Ureter (tissue), 1 donor: Measurements from ENCODE around the gene FGFR2. TPM values are rescaled to one million over a fixed set of nuclear protein-coding genes. Genes with fewer than 3 reads are reported as not detected.

Experiments used
- DNase-seq: peaks from one replicate; pipeline ENCODE4 v3.0.0-alpha.2; 2020; ENCODE audit warnings: low spot score
- total RNA-seq: library from RNA; stranded (reverse); gene quantifications from one replicate; pipeline ENCODE4 v1.2.4, GENCODE V29; 2023
- donor health status: DM: yes; HTN: yes; CAD: no.

The FGFR2 gene
- total RNA-seq, 1 donor from 2014 or later: 36.2 TPM

GRCh38 chr10:121493521-121493920 lies 104.7 kb downstream of the FGFR2 start:
- no peak for DNase-seq

GRCh38 chr10:121490871-121491519 lies 107.2 kb downstream of the FGFR2 start:
- no peak for DNase-seq

- no peak for DNase-seq
These were observed 112.7 kb downstream of the FGFR2 start for GRCh38 chr10:121485436-121486139.

GRCh38 chr10:121484816-121485215 lies 113.4 kb downstream of the FGFR2 start:
- DNase-seq: no peak

GRCh38 chr10:121484401-121484800 lies 113.8 kb downstream of the FGFR2 start:
- no peak for DNase-seq

GRCh38 chr10:121481180-121481579 lies 117.1 kb downstream of the FGFR2 start:
- no peak for DNase-seq

GRCh38 chr10:121478556-121478955 lies 119.7 kb downstream of the FGFR2 start:
- no peak for DNase-seq

GRCh38 chr10:121469797-121470606 lies 128.2 kb downstream of the FGFR2 start:
- no peak for DNase-seq

- no peak for DNase-seq
These were observed 129.5 kb downstream of the FGFR2 start for GRCh38 chr10:121468726-121469125.

- DNase-seq: no peak
These were observed 131.8 kb downstream of the FGFR2 start for GRCh38 chr10:121466424-121466823.

- no peak for DNase-seq
These were observed 133.0 kb downstream of the FGFR2 start for GRCh38 chr10:121465215-121465614.

GRCh38 chr10:121464517-121464916 lies 133.7 kb downstream of the FGFR2 start:
- no peak for DNase-seq

- no peak for DNase-seq
These were observed 135.3 kb downstream of the FGFR2 start for GRCh38 chr10:121462955-121463354.

GRCh38 chr10:121462281-121462680 lies 136.0 kb downstream of the FGFR2 start:
- DNase-seq: no peak

- no peak for DNase-seq
These were observed 136.9 kb downstream of the FGFR2 start for GRCh38 chr10:121461307-121461706.

- no peak for DNase-seq
These were observed 137.5 kb downstream of the FGFR2 start for GRCh38 chr10:121460733-121461132.

- peak; percentile 53 for DNase-seq
These were observed 138.4 kb downstream of the FGFR2 start for GRCh38 chr10:121459622-121460453.

- DNase-seq: no peak
These were observed 139.0 kb downstream of the FGFR2 start for GRCh38 chr10:121459279-121459621.

GRCh38 chr10:121457729-121458128 lies 140.5 kb downstream of the FGFR2 start:
- DNase-seq: no peak

- no peak for DNase-seq
These were observed 142.9 kb downstream of the FGFR2 start for GRCh38 chr10:121455377-121455776.

GRCh38 chr10:121454781-121455180 lies 143.5 kb downstream of the FGFR2 start:
- DNase-seq: no peak

- DNase-seq: no peak
These were observed 145.1 kb downstream of the FGFR2 start for GRCh38 chr10:121453160-121453559.
